ENCODE measurements around the gene TWNK.

Gene TWNK

GRCh38 chr10:101013365-101013825 is 26.1 kb downstream of the TWNK start:
- DNase-seq: no peak

- peak; percentile 76 for DNase-seq
Measured at GRCh38 chr10:101014230-101014884, 27.0 kb downstream of the TWNK start.

DNA sequence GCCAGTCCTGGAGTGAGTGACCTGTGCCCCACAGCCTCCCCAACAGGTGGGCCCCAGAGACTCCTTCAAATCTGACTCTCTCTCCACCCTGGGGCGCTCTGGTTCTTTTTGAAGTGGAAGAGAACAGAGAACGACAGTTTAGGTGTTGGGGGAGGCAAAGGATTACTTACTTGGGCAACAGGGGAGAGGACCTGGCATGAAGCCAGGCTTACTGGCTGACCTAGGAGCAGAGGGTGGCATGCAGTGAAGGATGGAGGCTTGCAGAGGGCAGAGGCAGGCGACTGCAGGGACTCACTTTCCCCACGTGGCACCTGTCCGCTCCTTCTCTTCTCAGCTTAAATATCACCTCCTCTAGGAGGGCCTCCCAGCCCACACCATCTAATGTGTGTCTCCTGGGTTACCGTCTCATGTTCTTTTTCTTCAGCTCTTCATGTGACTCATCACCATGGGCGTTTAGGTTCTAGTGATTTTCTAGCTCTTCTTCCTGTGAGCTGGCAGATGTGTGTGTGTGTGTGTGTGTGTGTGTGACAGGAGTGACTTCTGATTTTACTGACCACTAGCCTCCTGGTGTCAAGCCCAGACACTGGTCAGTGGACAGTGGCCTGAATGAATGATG is 27.7 kb downstream of the TWNK start:
- no peak for DNase-seq

GRCh38 chr10:101015582-101015973 is 28.2 kb downstream of the TWNK start:
- DNase-seq: no peak

GRCh38 chr10:101016814-101017213 is 29.5 kb downstream of the TWNK start:
- no peak for DNase-seq

GRCh38 chr10:101018118-101018599 is 30.8 kb downstream of the TWNK start:
- DNase-seq: no peak

DNA sequence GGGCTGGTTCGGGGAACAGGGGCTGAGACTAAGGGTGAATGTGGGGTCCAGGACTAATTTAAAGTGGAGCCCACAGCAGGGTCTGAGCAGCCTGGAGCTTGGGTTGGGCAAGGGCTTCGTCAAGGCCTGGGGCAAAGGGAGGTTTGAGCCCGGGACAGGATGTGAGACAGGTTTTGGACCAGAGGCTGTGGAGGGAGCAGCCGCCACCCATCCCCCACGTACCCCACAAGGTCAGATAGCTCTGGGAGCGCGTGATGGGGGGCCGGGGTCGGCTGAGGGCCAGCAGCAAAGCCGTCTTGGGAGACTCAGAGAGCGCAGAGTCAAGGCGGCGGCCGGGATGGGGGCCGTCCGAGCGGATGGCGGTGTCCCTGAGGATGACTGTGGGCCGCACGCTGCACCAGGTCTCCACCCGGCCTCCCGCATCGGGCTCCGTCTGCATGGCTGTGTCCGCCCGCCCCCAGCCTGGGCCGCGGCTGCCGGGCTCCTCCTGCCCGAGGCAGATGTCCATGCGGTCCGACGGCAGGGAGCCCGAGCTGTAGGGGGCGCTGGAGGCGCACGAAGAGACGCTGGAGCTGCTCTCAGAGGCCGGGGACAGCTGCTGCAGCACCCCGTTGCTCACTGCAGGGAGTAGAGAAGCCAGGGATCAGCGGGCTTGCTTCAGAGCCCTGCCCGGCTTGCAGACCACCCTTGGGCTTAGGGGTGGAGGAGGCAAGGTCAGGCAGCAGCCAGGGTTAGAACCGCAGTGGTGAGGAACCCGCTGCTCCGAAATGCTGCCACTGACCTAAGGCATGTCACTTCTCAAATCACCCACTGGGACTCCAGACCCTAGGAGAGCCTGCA is 31.5 kb downstream of the TWNK start:
- DNase-seq: peak; percentile 74

GRCh38 chr10:101019440-101019703 is 32.0 kb downstream of the TWNK start:
- DNase-seq: no peak

DNA sequence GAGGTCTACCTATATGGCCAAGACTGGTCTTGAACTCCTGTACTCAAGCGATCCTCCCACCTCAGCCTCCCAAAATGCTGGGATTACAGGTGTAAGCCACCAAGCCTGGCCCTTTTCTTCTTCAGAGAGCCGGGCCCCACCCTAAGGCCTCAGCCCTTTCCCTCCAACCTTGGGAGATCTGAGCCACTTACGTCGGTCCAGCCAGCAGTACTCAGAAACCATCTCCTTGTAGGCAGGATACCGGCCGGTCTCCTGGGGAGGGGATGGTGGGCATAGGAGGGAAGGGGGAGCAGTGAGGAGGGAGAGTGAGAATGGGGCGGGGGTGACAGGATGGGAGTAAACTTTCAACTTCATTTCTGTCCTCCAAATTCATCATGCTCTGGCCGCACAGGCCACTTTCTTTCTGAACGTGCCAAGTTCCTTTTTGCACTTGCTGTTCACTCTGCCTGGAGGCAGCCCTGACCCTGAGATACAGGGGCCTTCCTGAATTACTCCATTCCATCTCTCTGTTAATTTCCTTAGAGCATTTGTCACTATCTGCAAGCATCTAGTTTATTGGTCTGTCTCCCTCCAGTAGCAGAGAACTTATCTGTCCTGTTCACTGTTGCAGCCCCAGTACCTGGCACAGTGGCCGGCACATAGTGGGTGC is 33.2 kb downstream of the TWNK start:
- no peak for DNase-seq

GRCh38 chr10:101021239-101021638 is 33.9 kb downstream of the TWNK start:
- no peak for DNase-seq

DNA sequence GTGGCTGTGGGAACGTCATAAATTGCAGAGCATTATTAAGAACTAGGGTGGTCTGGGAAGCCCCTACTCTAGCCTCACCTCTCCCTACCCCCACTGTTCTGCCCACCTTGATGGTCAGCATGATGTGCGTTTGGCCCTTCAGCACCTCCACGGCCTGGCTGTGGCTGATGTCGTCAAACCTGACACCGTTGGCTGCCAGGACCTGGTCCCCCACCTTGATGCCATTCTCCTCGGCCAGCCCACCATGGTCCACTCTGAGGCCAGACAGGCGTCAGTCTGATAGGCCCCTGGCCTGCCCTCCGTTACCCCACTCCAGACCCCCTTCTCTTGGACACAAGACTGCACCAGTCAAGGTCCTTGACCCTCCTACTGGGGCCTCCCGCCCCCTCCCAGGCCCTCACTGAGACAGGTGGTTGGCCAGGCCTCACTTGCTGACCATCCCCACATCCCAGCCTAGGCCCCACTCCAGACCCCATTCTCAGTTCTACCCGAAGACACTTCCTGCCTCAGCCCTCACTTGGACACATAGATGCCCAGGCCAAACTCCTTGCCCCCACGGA is 34.4 kb downstream of the TWNK start:
- no peak for DNase-seq

DNA sequence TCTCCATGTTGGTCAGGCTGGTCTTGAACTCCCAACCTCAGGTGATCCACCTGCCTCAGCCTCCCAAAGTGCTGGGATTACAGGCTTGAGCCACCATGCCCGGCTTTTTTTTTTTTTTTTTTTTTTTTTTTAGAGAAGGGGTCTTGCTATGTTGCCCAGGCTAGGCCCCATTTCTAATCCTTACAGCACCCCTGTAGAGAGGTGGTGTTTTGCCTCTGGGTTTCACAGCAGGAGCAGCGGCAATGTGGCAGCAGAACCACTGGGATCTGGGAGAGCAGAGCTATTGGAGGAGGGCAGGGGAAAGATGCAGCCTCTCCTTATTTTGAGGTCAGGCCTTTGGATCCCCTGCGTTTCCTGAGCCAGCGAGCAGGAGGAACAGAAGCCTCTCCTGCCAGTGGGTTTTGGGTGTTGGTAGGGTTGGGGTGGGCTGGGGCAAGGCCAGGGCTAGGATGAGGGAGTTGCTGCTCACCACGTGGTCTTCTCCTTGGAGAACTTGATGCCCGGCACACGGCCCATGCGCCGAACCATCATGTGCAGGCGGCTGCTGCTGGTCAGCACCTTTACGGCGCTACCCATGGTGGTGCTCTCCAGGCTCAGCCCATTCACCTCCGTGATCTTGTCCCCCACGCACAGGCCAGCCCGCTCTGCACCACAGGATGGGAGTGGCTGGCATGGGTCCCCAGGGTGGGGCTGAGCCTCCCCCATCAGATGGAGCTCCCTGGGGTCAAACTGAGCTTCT is 35.8 kb downstream of the TWNK start:
- DNase-seq: no peak

DNA sequence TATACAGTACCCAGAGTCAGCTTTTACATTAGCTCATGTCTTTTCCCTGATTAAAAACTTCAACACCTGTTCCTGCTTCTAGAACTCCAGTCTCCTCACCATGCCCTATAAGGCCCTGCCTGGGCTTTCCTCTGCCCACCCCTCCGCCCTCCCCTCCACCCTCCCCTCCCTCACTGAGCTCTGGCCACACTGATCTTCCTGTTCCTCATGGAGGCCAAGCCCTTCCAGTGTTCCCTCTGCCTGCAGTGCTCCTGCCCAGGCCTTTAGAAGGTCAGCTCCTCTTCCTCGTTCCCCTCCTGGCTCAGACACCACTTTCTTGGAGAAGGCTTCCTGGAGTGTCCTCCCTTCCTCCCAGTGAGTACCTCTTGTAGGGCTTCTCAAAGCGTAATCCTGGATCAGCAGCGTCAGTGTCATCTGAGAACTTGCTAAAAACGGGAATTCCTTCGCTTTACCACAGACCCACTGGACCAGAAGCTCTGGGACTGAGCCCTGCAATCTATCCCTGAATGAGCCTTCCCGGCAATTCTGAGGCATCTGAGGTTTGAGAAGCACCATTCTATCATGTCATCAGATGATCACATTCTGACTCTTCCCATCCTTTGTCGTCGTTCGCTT is 39.9 kb downstream of the TWNK start:
- no peak for DNase-seq

- no peak for DNase-seq
Measured at GRCh38 chr10:101028446-101029337, 41.3 kb downstream of the TWNK start.

- DNase-seq: no peak
Measured at GRCh38 chr10:101029520-101030295, 42.4 kb downstream of the TWNK start.

DNA sequence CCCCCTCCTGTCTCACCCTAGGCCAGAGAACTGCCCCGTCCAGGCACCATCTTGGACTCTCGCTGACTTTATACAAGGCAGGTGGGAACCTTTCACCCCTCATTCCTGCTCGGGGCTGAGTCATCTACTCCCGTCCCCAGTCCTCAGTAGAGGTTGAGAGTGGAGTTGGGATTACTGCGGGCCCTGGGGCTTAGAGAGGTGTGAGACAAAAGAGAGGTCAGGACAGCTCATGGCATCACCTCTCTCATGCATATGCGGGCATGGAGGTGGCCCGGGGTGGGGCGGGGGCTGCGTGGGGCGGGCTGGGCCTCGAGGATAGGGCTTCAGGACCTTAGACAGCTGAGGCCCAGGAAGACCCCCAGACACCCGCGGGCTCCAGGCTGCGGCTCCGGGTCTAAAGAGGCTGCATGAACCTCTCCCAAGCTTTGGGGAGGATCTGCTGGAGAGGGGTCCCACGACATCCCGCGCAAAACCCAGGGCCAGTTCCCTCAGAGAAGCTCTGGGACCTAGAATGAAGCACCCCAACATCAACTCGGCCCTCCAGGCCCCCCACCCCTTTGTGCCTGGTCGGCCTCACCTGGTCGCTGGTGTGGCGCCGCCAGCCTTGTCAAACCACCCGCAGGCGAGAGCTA is 43.3 kb downstream of the TWNK start:
- DNase-seq: no peak

DNA sequence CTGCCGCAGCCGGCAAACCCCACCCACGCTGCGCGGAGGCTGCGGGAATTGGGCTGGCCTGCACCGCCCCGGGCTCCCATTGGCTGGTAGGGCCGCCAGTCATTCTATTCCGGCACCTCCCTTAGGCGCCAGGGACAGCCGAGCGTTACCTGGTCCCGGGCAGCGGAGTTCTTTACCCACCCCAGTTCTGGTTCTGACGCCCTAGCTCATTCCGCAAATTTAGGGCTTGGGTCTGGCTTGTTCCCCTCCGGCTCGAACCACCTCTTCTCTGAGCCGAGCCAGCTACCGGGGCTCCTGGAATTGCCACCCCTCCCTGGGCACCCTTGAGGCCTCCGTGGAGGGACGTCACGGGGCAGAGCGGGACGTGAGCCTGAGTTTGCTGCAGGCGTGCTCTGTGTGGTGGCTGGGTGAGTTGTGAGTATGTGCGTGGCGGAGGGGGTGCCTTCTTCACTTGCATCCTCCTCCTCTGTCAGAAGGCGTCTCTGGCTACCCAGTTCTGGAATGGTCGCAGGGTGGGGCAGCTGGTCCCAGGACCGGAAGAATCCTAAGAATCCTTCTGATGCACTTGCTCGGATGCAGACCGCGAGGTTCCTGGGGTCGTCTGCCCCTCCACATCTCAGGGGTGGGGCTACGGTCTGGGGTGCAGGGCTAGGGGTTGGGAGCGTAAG is 43.9 kb downstream of the TWNK start, which contains the start of the genes PDZD7 and SFXN3:
PDZD7 (minus strand) TSS at position 2 of the 668 bp plus-strand sequence. CDS start 910 bp downstream, outside the sequence.
SFXN3 (plus strand) TSS at position 107 of the 668 bp plus-strand sequence. CDS start 3,461 bp downstream, outside the sequence.
- peak; percentile 97 for DNase-seq

DNA sequence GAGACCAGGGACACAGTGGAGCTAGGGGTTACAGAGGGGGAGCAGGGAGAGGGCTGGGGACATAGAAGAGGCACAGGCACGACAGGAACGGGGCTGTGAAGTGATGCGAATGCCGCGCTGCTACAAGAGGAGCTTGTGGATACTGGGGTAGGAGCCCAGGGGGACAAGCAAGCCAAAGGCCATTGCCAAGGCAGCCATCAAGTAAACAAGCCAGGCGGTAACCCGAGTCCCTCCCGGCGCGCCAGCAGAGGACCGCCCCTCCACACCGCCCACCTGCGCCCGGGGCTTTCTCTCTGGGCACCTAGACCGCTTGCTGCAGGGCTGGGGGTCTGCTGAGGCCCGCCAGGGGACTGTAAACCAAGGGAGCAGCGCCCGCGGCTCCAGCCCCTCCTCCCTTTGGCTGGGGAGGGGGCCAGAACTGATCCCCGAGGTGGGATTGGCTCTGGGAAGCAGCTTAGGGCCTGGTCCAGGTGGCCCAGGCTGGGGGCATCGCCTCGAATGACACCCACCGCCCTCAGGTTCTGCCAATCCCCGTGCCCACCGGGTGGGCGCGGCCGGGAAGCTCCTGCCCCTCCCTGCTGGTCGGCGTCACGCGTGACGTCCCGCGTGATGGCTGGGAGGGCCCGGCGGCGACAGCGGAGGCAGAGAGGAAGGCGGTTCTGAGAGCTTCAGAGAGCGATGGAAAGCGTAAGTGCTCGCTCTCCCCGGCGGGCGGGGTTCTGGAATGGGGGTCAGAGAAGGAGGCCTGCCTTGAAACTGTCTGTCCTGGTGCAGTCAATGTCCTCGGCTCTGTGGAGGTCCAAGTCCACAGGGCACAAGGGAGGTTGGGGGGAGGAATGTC is 44.7 kb downstream of the TWNK start:
- DNase-seq: peak; percentile 83
